Erythroblast (primary cell): ENCODE measurements around the gene VASN.

Source experiments
- GATA1 ChIP-seq: IDR thresholded peaks from 2 replicates; pipeline ENCODE4 v1.6.1; 2011; ENCODE audit warnings: low read depth, mild to moderate bottlenecking, control low read depth, low read length, moderate library complexity
- POLR2A ChIP-seq: IDR thresholded peaks from 2 replicates; pipeline ENCODE4 v1.6.1; 2011; ENCODE audit warnings: mild to moderate bottlenecking, low read length

DNA sequence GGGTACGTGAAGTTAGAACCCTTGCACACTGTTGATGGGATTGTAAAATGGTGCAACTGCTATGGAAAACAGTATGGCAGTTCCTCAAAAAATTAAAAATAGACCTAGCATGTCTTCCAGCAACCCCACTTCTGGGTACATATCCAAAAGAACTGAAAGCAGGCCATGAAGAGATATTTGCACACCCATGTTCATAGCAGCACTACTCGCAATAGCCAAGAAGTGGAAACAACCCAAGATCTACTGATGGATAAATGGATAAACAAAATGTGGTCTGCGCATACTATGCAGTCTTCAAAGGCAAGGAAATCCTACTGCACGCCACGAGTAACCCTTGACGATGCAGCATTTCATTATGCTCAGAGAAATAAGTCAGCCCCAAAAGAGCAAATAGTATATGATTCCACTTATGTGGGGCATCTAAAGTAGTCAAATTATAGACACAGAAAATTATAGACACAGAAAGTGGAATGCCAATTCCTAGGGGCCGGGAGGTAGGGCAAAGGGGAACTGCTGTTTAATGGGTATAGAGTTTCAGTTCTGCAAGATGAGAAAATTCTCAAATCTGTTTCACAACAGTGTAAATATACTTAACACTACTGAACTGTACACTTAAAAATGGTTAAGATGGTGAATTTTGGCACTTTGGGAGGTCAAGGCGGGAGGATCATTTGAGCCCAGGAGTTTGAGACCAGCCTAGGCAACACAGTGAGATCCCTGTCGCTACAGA is 27.5 kb downstream of the VASN start:
- no peak for TF ChIP-seq POLR2A
- TF ChIP-seq GATA1 = no peak
